ENCODE measurements around the gene SLC5A1.
"Not testable (repeated sequence)": the region's sequence is repeated elsewhere in the genome, so short reads cannot be mapped to it uniquely, and the experiment has no call there.

SLC5A1 gene

DNA sequence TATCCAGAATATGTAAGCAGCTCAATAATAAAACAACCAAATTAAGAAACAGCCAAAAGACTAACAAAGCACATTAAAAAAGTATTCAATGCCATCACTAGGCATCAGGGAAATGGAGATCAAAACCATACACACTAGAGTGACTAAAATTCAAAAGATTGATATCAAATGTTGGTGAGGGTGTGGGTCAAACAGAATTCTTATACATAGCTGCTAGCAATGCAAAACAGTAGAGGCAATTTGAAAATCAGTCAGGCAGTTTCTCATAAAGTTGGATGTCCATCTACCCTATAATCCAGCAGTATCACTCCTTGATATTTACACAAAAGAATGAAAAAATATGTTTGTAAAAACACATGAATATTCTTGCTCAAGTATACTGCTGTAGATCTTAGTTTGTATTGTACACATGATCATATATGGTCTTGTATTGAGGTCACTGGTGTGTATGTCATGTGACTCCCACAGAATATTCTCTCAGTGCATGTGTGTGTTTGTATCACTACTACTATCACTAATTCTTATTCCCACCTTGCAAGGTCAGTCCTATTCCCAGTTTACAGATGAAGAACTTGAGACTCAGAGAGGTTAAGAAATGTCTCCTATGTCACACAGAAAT, 54.9 kb downstream of the SLC5A1 start:
- no peak for DNase-seq

DNA sequence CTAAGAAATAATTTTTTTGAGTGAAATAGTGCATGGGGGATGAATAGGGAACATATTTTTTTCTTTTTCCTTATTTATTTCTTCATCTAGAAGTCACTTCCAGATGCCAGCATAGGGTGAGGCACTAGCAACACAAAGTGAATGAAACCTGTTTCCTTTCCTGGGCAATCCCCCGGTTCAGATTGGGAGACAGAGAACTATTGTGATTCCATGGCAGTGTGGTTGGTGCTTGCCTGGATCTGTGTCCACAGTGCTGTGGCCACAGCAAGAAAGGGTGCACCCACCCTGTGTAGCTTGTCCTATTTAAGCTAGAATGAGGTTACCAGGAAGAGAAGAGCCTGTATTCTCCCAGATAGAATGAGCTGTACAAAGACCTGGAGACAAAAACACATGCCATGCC, 57.6 kb downstream of the SLC5A1 start:
- no peak for DNase-seq

DNA sequence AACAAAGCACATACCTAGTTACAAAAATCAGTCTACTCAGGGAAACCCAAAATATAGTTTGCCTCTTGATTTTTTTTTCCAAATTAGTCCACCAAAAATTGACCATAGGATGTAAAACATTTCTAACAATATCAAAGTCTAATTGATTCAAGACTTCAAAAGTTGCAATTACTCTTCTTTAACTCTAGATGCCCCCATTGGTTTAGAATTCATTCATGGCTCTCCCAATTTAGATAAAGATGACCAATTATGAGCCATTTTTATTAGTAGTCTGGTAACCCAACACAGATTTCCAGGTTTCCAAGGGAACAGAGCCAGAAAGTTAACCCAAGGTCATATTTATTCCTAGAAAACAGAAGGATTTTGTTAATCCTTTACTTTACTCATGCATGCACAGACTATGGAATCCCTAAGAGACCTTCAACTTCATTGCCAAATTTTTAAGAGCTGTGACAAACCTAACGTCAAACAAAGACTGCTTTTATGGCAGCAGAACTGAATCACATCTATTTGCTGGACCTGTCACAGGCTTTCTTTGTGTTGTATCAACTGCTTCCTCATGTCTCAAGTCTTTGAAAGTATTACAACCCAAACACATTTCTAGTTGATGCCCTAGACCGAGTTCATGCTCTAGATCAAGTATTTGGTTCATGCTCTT, 60.7 kb downstream of the SLC5A1 start:
- peak; percentile 8 to 42 for DNase-seq

DNA sequence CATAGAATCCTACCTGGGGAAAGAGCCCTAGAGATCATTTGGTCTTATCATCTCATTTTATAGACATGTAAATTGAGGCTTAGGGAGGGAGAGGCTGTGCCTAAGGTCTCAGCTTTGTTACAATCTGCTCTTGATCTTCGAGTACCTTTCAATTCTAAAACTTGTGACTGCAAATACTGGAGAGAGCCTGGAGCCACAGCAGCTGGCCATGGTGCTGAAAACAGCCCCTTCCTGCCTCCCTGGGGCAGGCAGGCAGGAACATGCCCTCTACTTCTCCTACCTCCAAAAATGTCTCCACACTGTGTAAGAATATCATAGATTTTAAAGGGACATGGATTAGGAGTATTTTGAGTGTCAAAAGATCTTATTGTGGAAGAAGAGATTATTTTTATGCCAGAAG, 63.9 kb downstream of the SLC5A1 start:
- peak in 1 of 2 donors; percentile 5 for DNase-seq

DNA sequence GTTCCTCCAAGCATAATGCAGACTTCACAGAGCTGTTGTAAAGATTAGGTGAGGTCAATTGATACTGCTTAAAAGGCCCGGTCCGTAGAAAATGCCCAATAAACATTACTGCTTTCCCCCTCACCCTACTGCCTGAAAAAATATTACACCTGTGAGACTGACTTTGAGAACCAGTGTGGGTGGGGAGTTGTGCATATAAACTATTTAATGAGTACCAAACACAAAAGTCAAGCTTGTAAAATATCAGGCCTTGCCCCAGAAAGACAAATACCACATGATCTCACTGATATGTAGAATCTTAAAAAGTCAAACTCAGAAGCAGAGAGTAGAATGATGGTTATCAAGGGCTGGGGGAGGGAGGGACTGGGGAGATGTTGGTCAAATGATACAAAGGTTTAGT, 69.3 kb downstream of the SLC5A1 start:
- no peak for DNase-seq

DNA sequence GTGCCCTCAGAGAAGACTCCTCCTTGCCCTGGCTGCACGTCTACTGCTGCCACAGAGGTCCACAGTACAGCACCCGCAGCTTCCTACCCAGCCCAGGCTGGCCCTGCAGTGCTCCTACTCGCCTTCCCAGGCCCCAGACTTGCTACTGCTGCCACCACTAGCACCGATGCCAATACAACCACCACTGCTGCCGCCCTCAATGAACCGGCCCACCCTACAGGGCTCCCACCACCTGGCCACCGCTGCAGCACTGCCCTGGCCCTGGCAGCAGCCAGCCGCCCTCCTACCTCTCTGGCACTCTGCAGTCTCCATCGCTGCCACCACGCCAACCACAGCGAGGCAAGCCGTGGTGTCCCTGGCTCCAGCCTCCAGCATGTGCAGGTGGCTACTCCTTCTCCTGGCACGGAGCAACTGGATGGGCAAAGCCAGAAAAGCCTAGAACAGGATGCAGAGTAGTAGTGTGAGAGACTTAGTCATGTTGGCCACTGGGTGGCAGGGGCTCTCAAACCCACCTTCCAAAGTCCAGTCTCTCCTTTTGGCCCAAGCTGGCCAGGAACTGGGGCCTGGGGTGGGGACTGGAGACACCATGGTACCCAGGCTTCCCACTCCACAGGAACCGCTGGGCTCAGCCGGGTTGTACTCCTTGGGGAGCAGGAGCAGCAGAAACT, 76.6 kb downstream of the SLC5A1 start:
- no peak for DNase-seq

DNA sequence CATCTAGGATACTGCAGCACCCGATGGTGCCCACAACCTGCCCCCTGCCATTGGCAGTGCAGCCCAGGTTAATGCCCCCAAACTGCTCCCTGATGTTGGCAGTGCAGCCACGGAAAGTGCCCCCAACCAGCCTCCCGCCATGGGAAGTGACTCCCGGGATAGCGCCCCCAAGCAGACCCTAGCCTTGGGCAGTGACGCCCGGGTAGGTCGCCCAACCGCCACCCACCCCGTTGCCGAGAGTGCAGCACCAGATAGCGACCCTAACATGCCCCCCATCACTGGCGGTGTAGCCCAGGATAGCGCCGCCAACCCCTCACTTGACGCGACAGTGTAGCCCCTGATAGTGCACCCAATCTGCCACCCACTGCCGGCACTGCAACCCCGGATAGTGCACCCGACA, 77.5 kb downstream of the SLC5A1 start:
- DNase-seq, result no peak

DNA sequence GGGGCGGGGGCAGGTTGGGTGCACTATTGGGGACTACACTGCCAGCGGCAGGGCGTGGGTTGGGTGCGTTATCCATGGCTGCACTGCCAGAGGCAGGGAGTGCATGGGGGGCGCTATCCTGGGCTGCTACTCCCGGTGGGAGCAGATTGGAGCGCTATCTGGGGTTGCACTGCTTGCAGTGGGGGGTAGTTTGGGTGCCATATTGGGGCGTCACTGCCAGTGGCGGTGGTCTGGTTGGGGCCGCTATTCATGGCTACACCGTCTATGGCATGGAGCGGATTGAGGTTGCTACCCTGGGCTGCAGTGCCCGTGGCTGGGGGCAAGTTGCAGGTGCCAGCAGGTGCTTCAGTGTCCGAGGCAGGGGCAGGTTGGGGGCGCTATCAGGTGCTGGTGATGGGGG, 79.8 kb downstream of the SLC5A1 start:
- no peak for DNase-seq

DNA sequence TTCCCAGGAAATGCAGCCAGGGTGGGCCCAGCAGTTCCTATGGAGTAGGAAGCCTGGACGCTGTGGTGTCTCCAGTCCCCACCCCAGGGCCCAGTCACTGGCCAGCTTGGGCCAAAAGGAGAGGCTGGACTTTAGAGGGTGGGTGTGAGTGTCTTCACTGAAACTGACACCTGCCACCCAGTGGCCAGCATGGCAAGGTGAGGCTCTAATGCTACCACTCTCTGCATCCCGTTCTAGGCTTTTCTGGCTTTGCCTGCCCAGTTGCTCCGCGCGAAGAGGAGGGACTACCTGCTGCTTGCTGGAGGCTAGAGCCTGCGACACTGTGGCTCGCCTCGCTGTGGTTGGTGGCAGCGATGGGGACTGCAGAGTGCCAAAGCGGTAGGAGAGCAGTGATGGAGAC, 80.6 kb downstream of the SLC5A1 start:
- no peak for DNase-seq

DNA sequence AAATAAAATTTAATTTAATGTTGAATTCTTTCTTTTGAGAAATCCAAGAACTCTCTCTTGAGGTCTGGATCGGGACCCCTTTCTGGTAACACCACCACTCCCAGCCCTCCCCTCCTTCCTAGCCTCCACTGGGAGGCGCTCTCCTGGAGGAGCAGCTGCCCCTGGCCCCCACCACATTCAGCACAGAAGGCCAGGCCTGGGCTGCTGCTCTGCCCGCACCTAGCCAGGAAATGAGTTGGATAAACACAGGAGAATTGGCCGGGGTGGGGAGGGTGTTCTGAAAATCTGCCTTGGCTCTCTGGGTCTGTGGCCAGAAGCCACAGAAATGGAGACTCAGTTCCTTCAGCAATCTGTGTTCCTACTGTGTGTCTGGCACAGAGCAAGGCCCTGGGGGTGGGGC, 84.8 kb downstream of the SLC5A1 start:
- DNase-seq, result no peak

DNA sequence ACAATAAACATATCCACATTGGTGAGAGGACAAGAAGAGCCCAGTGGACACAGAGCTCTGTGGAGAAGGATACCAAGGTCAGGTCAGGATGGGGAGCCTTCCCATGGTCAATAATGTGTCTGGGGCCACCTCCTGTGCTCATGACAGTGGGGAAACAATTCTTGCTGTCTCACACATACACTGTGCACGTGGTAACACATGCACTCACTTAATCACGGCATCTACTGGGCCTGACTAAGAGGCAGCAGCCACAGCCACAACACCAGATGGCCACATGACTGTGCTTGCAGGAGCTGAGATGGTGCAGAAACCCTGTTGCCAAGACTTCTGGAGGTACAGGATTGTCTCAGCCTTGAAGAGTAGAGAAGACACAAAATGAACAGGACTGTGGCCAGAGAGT, 87.4 kb downstream of the SLC5A1 start:
- DNase-seq, result no peak

DNA sequence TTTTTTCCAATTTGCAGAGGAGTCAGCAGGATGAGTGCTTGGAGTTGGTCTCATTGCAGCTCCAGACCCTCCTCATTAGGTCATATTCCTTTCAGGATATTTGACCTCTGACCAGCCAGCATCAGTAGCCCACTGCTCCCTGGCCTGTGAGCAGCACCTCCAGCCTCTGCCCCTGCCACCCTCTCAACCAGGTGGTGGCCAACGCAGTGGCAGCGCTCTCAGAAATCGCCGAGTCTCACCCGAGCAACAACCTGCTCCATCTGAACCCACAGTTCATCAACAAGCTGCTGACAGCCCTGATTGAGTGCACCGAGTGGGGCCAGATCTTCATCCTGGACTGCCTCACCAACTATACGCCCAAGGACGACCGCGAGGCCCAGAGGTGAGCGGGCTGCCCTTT, 89.1 kb downstream of the SLC5A1 start:
- no peak for DNase-seq

DNA sequence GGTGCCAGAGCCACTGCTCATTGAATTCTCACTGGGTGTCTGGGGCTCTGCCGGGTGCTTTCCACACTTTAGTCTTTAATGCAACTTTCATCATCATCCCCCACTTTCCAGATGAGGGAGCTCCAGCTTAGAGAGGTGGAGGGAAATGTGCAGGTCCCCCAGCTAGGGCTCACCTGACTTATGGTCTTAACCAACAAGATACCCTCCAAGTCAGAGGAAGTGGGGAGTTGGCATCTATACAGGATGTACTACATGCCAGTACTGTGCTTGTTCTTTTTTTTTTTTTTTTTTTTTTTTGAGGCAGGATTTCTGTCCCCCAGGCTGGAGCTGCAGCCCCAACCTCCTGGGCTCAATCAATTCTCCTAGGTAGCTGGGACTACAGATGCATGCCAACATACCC, 89.7 kb downstream of the SLC5A1 start:
- no peak for DNase-seq

DNA sequence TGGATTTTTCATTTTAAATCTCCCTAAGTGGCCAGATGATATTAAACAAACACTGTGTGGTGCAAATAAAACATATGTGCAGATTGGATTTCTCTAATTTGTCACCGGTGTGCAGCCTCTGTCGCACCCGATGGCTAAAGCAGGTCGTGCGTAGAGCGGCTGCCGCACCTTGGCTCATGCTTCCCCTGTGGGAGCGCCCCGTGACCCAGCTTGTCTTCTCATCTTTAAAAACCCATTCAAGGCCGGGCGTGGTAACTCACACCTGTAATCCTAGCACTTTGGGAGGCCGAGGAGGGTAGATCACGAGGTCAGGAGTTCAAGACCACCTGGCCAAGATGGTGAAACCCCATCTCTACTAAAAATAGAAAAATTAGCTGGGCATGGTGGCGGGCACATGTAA, 91.7 kb downstream of the SLC5A1 start:
- DNase-seq, result not testable (repeated sequence)

DNA sequence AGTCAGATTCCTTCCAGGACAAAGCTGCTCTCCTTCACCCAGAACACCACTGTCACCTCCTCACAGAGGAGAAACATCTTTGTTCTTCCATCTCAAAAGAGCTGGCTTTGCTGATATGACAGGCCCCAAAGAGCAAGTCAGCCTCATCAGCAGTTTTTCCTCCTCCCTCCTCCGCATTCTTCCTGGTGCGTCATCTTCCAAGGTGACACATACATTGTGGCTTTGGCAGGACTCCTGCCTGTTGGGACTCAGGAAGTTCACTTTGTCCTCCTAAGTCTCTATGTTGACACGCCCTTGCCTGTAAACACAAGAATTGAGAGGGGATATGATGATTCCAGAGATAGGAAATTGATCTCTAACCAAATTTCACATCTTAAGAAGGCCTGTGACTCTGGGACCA, 92.9 kb downstream of the SLC5A1 start:
- peak in 1 of 2 donors; percentile 4 for DNase-seq

DNA sequence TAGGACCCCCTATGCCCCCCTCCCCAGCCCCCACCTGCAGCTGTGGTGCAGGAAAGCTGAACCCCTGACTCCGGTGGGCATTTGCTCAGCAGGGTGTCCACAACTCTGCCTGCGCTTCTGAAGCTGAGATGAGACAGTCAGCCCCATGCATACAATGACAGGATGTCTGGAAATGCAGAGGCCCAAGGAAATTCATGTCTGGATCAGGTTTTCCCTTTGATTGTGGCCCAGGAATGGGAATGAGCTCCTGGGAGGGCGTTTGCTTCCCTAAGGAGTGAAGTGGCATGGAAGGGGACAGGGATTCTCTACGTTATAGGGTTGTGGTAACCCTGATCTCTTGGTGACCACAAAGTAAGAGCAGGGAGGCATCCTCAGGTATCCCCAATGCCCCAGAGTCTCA, 93.8 kb downstream of the SLC5A1 start:
- DNase-seq, result not testable (repeated sequence)

DNA sequence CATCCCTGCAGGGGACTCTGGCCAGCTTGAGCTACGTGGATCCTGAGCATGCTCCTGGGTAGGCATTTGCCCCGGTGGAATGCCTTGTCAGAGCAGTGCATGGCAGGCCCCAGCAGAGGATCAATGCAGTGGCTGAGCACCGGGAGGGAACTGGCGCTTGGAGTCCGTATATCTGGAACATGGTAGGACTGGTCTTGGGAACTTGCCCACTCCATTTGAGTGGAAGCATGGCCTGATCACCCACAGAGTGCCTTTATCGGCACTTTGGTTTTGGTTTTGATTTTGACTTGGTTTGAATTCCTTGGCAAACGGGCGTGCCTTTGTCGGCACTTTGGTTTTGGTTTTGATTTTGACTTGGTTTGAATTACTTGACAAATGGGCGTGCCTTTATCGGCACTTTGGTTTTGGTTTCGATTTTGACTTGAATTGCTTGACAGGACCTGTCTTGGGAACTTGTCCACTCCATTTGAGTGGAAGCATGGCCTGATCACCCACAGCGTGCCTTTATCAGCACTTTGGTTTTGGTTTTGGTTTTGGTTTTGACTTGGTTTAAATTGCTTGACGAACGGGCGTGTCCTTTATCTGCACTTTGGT, 94.8 kb downstream of the SLC5A1 start:
- DNase-seq, result peak; percentile 84 to 86

DNA sequence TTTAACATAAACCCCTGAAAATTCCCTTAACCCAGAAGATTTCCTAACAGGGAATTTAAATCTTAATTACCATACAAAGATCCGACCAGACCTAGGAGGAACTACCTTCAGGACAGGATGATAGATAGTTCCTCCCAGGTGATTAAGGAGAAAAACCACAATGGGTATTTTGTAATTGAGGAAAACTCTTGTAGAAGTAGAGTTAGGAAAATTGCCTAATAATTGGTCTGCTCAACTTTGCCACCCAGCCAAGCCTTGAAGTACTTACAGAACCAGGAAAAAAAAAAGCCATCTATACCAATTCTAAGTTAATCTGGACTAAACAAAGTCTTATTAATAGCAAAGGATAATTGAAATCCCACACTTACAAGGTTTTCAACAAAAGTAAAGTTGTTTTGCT, 95.5 kb downstream of the SLC5A1 start:
- peak in 1 of 2 donors; percentile 11 for DNase-seq

DNA sequence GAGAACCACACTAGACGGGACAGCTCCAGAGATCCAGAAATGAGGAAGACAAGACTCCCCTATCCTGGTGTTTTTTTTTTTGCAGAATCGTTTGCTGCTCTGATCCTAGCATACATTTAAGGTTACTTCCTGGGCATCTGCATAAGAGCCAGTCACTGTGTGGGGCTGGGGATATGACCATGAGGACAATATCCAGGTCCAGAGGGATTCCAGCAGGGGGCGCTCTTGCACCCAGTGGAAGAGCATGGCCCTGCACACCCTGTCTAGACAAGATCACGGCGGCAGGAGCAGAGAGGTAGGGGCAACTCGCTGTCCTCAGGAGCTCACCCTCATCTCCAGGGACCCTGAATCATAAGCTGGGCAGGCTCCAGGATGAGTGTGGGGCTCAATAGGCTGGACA, 97.6 kb downstream of the SLC5A1 start:
- not testable (repeated sequence) for DNase-seq

DNA sequence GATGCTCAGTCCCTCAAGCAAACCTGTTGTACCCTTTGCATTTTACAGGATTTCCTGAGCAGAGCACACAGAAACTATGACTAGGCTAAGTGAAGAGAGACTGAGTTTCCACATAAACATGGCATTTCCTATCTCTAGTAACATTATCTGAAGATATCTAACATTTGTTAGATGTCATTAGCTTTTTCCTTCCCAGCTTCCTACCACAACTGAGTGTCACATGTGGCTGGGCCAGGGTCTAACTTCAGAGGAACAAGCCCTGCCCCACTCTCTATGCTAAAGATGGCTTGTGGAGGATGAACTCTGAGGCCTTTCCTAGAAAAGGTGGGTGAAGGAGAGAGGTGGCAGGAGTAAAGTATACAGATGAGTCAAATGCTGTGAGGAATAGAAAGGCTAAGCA, 99.5 kb downstream of the SLC5A1 start:
- DNase-seq, result no peak

DNA sequence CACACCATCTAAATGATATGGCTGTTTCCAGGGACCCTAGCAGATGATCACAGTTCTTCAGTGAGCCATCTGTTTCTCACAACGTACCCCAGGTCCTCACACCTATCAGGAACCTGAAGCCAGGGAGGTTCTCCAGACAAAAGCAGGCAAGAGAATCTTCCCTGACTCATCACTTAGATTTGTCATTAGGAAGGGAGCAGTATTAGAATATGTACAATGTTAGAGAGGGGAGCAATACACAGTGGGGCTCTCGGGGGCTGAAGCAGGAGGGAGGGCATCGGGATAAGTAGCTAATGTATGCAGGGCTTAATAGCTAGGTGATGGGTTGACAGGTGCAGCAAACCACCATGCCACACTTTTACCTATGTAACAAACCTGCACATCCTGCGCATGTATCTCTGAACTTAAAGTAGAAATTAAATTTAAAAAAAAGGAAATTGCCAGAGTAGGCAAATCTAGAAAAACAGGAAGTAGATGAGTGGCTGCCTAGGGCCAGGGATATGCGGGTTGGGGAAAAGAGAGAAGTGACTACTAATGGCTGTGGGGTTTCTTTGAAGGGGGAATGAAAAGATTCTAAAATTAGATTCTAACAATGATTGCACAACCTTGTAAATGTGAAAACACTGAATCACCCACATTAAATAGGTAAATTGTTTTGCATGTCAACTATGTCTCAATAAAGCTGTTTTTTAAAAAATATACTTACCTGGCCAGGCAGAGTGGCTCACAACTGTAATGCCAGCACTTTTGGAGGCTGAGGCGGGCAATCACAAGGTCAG, 101.6 kb downstream of the SLC5A1 start:
- DNase-seq, result peak; percentile 85 to 88

DNA sequence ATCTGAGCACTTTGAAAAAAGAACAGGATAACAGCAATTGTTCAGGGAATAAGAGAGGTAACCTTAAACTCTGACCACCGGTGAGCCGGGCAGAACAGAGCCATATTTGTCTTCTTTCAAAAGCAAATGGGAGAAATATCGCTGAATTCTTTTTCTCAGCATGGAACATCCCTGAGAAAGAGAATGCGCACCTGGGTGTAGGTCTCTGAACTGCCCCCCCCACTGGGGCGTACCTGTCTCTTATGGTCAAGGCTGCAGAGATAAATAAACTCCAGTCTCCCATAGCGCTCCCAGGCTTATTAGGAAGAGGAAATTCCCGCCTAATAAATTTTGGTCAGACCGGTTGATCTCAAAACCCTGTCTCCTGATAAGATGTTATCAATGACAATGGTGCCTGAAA, 104.1 kb downstream of the SLC5A1 start:
- DNase-seq, result not testable (repeated sequence)

DNA sequence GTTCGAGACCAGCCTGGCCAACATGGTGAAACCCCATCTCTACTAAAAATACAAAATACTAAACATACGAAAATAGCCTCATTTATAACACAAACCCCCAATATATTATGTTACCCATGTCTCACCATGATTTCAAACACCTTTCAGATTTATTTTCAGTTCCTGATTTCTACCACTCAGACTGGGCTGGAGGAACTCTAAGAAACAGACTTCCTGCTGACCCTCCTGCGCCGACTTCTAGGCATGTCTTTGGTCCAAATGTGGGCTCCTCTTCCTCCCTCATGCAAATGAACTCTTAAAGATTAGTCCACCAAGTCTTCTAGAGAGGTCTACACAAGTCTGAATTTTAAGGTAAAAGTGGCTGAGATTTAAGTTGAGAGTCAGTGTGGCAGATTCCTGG, 105.3 kb downstream of the SLC5A1 start:
- peak in 1 of 2 donors; percentile 5 for DNase-seq
